GM12874 (cell line): ENCODE data around the gene NACC2.

Experiments
- CTCF ChIP-seq: IDR thresholded peaks from 2 replicates; pipeline ENCODE4 v1.5.1; 2011; ENCODE audit warnings: low read depth, mild to moderate bottlenecking, control low read depth, low read length, moderate library complexity; ENCODE audit not compliant: insufficient read depth

Gene NACC2

GRCh38 chr9:136002215-136002614 is 92.9 kb downstream of the NACC2 start:
- TF ChIP-seq CTCF = no peak

- no peak for TF ChIP-seq CTCF
Observed at GRCh38 chr9:136001231-136001630, 93.9 kb downstream of the NACC2 start.

GRCh38 chr9:135998410-135999071 is 96.5 kb downstream of the NACC2 start:
- no peak for TF ChIP-seq CTCF

GRCh38 chr9:135998016-135998380 is 97.1 kb downstream of the NACC2 start:
- TF ChIP-seq CTCF = no peak

- TF ChIP-seq CTCF = no peak
Observed at GRCh38 chr9:135997090-135998015, 97.7 kb downstream of the NACC2 start.

GRCh38 chr9:135995816-135996215 is 99.3 kb downstream of the NACC2 start:
- no peak for TF ChIP-seq CTCF

- TF ChIP-seq CTCF = no peak
Observed at GRCh38 chr9:135994501-135995192, 100.4 kb downstream of the NACC2 start.
